ENCODE data around the gene SERPINB4.
"Not testable (repeated sequence)": the region's sequence is repeated elsewhere in the genome, so short reads cannot be mapped to it uniquely, and the experiment has no call there.

- TF ChIP-seq CTCF, POLR2A (IDR thresholded peaks at IDR 0.05): not testable (repeated sequence)
Observed at GRCh38 chr18:63650271-63650670, 6.2 kb upstream of the SERPINB4 start.
